Measurements from ENCODE around the gene SENP2. TPM values are rescaled to one million over a fixed set of nuclear protein-coding genes. Genes with fewer than 3 reads are reported as not detected.

The SENP2 gene
- total RNA-seq, 4 donors from 2014 or later, result 22.4 to 32.2 (median 26.8) TPM

- no peaks in the 10 kb centered on the region for H3K27me3 ChIP-seq
- intact Hi-C loops (cut with DNase I), result loop anchor here (10.0 kb wide), 1 partner anchor 281 kb away; the partner anchor contains the start of gene TRA2B
- no peaks in the 10 kb centered on the region for H3K9me3 ChIP-seq
- H3K4me1 ChIP-seq, result peaks cover 29 to 45% (median 40%) of the 10 kb centered on the region in 4 donors
- H3K4me3 ChIP-seq, result no peak overlapping the region
- no peak for DNase-seq (ENCODE audit: extremely low spot score)
- no peak for TF ChIP-seq EP300 (IDR thresholded peaks at IDR 0.05)
- no peak for TF ChIP-seq POLR2A (IDR thresholded peaks at IDR 0.05; ENCODE audit: low read depth)
- TF ChIP-seq, protein P1, sequence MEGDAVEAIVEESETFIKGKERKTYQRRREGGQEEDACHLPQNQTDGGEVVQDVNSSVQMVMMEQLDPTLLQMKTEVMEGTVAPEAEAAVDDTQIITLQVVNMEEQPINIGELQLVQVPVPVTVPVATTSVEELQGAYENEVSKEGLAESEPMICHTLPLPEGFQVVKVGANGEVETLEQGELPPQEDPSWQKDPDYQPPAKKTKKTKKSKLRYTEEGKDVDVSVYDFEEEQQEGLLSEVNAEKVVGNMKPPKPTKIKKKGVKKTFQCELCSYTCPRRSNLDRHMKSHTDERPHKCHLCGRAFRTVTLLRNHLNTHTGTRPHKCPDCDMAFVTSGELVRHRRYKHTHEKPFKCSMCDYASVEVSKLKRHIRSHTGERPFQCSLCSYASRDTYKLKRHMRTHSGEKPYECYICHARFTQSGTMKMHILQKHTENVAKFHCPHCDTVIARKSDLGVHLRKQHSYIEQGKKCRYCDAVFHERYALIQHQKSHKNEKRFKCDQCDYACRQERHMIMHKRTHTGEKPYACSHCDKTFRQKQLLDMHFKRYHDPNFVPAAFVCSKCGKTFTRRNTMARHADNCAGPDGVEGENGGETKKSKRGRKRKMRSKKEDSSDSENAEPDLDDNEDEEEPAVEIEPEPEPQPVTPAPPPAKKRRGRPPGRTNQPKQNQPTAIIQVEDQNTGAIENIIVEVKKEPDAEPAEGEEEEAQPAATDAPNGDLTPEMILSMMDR (IDR thresholded peaks at IDR 0.05), result no peak
- TF ChIP-seq POLR2AphosphoS5 (IDR thresholded peaks at IDR 0.05), result no peak
- no peaks in the 10 kb centered on the region for H3K36me3 ChIP-seq
- H3K27ac ChIP-seq (replicated peaks in 1 of 4), result peak overlapping the region in 1 of 4 donors; percentile 86
- 98% methylated on average over 11 of the region's 12 CpGs for WGBS
These were observed 68.1 kb downstream of the SENP2 start for GRCh38 chr3:185653949-185654757.

DNA sequence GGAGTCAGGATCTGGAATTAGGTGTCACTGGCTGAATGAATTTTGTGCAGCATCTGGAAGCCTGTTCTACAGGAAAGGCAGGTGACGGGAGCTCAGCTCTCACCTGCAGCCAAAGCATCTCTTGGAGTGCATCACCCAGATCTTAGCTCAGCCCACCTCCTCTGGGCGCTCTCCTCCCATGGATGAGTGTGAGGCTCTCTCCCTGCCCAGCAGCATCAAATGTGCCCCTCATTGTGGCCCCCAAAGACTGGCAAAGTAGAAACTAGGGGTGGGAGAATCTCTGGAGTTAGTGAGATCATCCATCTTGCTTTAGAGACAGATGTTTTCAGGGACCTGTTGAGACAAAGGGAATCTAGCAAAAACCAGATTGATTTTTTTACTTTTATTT is 68.7 kb downstream of the SENP2 start:
- no peaks in the 10 kb centered on the region for H3K27me3 ChIP-seq
- intact Hi-C loops (cut with DNase I), result loop anchor here (10.0 kb wide), 1 partner anchor 280 kb away; the partner anchor contains the start of gene TRA2B
- TF ChIP-seq EP300 (IDR thresholded peaks at IDR 0.05) (no peak), POLR2AphosphoS5 (IDR thresholded peaks at IDR 0.05) (no peak), POLR2A (IDR thresholded peaks at IDR 0.05; ENCODE audit: low read depth) (no peak)
- TF ChIP-seq, protein P1 (IDR thresholded peaks at IDR 0.05), result no peak
- H3K27ac ChIP-seq (replicated peaks in 1 of 4), result peak overlapping the region in 3 of 4 donors; percentile 81 to 86 (median 86)
- no peaks in the 10 kb centered on the region for H3K36me3 ChIP-seq
- H3K4me1 ChIP-seq, result peaks cover 34 to 51% (median 46%) of the 10 kb centered on the region in 4 donors
- H3K9me3 ChIP-seq, result no peaks in the 10 kb centered on the region
- DNase-seq (ENCODE audit: extremely low spot score), result peak; percentile 62
- no peak overlapping the region for H3K4me3 ChIP-seq
- 100% methylated on average over 2 of the region's 2 CpGs for WGBS

- Histone ChIP-seq H3K36me3 (no peaks in the 10 kb centered on the region), H3K4me1 (peaks cover 43 to 60% (median 55%) of the 10 kb centered on the region in 4 donors), H3K4me3 (no peak overlapping the region), H3K27me3 (no peaks in the 10 kb centered on the region), H3K9me3 (no peaks in the 10 kb centered on the region), H3K27ac (replicated peaks in 1 of 4) (peak overlapping the region; percentile 81 to 86 (median 84))
- WGBS, result 89% methylated on average over 12 of the region's 12 CpGs
- DNase-seq (ENCODE audit: extremely low spot score), result peak; percentile 78
- intact Hi-C loops (cut with DNase I), result loop anchor here (10.0 kb wide), 1 partner anchor 279 kb away; the partner anchor contains the start of gene TRA2B
- no peak for TF ChIP-seq POLR2A (IDR thresholded peaks at IDR 0.05; ENCODE audit: low read depth)
- TF ChIP-seq, protein P1 (IDR thresholded peaks at IDR 0.05), result no peak
- TF ChIP-seq POLR2AphosphoS5 (IDR thresholded peaks at IDR 0.05), result no peak
- TF ChIP-seq EP300 (IDR thresholded peaks at IDR 0.05), result no peak
These were observed 69.6 kb downstream of the SENP2 start for GRCh38 chr3:185655426-185656320.

GRCh38 chr3:185656321-185656840 is 70.3 kb downstream of the SENP2 start:
- H3K27me3 ChIP-seq, result no peaks in the 10 kb centered on the region
- H3K9me3 ChIP-seq, result no peaks in the 10 kb centered on the region
- intact Hi-C loops (cut with DNase I), result loop anchor here (10.0 kb wide), 1 partner anchor 278 kb away; the partner anchor contains the start of gene TRA2B
- H3K36me3 ChIP-seq, result no peaks in the 10 kb centered on the region
- no peak overlapping the region for H3K4me3 ChIP-seq
- WGBS, result 55% methylated on average over 8 of the region's 8 CpGs
- H3K4me1 ChIP-seq, result peaks cover 43 to 59% (median 58%) of the 10 kb centered on the region in 4 donors
- TF ChIP-seq EP300 (IDR thresholded peaks at IDR 0.05) (peak; percentile 31), POLR2AphosphoS5 (IDR thresholded peaks at IDR 0.05) (peak; percentile 79 to 92), POLR2A (IDR thresholded peaks at IDR 0.05; ENCODE audit: low read depth) (peak; percentile 44)
- TF ChIP-seq, protein P1 (IDR thresholded peaks at IDR 0.05), result no peak
- peak; percentile 91 for DNase-seq (ENCODE audit: extremely low spot score)
- H3K27ac ChIP-seq (replicated peaks in 1 of 4), result peak overlapping the region; percentile 81 to 86 (median 84)

All from esophagus muscularis mucosa (tissue), 4 donors.